HCT116 (cell line): ENCODE measurements around the gene NDN.

Experiments used
- CEBPB ChIP-seq: IDR thresholded peaks from 2 replicates; pipeline ENCODE4 v1.6.1; 2012; ENCODE audit warnings: low read depth
- EZH2 ChIP-seq: fragments of 200-600 bp; sonication (generic); IDR thresholded peaks from 2 replicates; pipeline ENCODE4 v1.6.1; 2017; ENCODE audit warnings: antibody characterized with exemption, mixed run types
- EZH2phosphoT487 ChIP-seq: fragments of 200-600 bp; IDR thresholded peaks from 2 replicates; pipeline ENCODE4 v1.6.1; 2018; ENCODE audit warnings: antibody characterized with exemption, borderline replicate concordance
- MAX ChIP-seq: IDR thresholded peaks from 2 replicates; pipeline ENCODE4 v1.6.1; 2012
- POLR2A ChIP-seq: IDR thresholded peaks from 2 replicates; pipeline ENCODE4 v1.7.0; 2011; ENCODE audit warnings: borderline replicate concordance; ENCODE audit not compliant: insufficient read depth, insufficient read length; ENCODE audit errors: extremely low read depth
- POLR2AphosphoS5 ChIP-seq: IDR thresholded peaks from 2 replicates; pipeline ENCODE4 v1.6.1; 2011; ENCODE audit warnings: mild to moderate bottlenecking, low read depth, low read length, moderate library complexity
- REST ChIP-seq: IDR thresholded peaks from 2 replicates; pipeline ENCODE4 v1.6.1; 2012; ENCODE audit warnings: low read depth
- SP1 ChIP-seq: IDR thresholded peaks from 2 replicates; pipeline ENCODE4 v1.6.1; 2012; ENCODE audit warnings: low read depth
- TCF7L2 ChIP-seq: IDR thresholded peaks from 2 replicates; pipeline ENCODE4 v1.7.0; 2011; ENCODE audit warnings: borderline replicate concordance, inconsistent platforms; ENCODE audit not compliant: insufficient read depth, insufficient read length; ENCODE audit errors: extremely low read depth
- TF ChIP-seq, protein P1 (sequence below), 3 experiments: fragments of 200-600 bp in 1 of 3; sonication (generic) in 1 of 3; IDR thresholded peaks in 2 of 3; conservative IDR thresholded peaks in 1 of 3; 2 replicates each; pipeline ENCODE4 v1.5.1; 2012 to 2017; ENCODE audit warnings: low read depth in 2 of 3, low read length in 2 of 3, antibody characterized with exemption in 1 of 3, borderline replicate concordance in 1 of 3, control low read depth in 1 of 3, mild to moderate bottlenecking in 1 of 3, mixed read lengths in 1 of 3, mixed run types in 1 of 3, moderate library complexity in 1 of 3; ENCODE audit not compliant: insufficient read depth in 1 of 3

GRCh38 chr15:23642413-23643044, 44.6 kb downstream of the NDN start:
- no peak for TF ChIP-seq POLR2A
- TF ChIP-seq, protein P1, sequence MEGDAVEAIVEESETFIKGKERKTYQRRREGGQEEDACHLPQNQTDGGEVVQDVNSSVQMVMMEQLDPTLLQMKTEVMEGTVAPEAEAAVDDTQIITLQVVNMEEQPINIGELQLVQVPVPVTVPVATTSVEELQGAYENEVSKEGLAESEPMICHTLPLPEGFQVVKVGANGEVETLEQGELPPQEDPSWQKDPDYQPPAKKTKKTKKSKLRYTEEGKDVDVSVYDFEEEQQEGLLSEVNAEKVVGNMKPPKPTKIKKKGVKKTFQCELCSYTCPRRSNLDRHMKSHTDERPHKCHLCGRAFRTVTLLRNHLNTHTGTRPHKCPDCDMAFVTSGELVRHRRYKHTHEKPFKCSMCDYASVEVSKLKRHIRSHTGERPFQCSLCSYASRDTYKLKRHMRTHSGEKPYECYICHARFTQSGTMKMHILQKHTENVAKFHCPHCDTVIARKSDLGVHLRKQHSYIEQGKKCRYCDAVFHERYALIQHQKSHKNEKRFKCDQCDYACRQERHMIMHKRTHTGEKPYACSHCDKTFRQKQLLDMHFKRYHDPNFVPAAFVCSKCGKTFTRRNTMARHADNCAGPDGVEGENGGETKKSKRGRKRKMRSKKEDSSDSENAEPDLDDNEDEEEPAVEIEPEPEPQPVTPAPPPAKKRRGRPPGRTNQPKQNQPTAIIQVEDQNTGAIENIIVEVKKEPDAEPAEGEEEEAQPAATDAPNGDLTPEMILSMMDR (IDR thresholded peaks at IDR 0.05 in 2 of 3, conservative IDR thresholded peaks at IDR 0.05 in 1 of 3; ENCODE audit: borderline replicate concordance in 1 of 3, insufficient read depth in 1 of 3, low read depth in 2 of 3, low read length in 2 of 3), result peak in 2 of 3 experiments; percentile 83 to 91; a peak in 4 of 6 replicates
- no peak for TF ChIP-seq REST
- no peak for TF ChIP-seq POLR2AphosphoS5
- TF ChIP-seq MAX, result no peak
- TF ChIP-seq CEBPB, result no peak
- TF ChIP-seq SP1, result no peak
- TF ChIP-seq EZH2, result no peak
- no peak for TF ChIP-seq EZH2phosphoT487
- TF ChIP-seq TCF7L2, result no peak
